H9 (cell line): Measurements from ENCODE around the gene UBE2Q2. TPM values are rescaled to one million over a fixed set of nuclear protein-coding genes. Genes with fewer than 3 reads are reported as not detected.

Experiments used
- DNase-seq: peaks from one replicate; pipeline ENCODE4 v3.0.0-alpha.2; 2017
- H2AFZ ChIP-seq: one replicate; pipeline ENCODE4 v1.6.1; 2013; ENCODE audit warnings: mild to moderate bottlenecking, low read length, control low read depth, moderate library complexity
- H2AK5ac ChIP-seq: 2 replicates; pipeline ENCODE4 v1.6.1; 2013; ENCODE audit warnings: low read length, control low read depth, mixed read lengths; ENCODE audit not compliant: insufficient read length
- H2BK120ac ChIP-seq: one replicate; pipeline ENCODE4 v1.6.1; 2013; ENCODE audit warnings: low read depth, mild to moderate bottlenecking, low read length, control low read depth, inconsistent platforms; ENCODE audit not compliant: poor library complexity, severe bottlenecking
- H2BK12ac ChIP-seq: 2 replicates; pipeline ENCODE4 v1.6.1; 2013; ENCODE audit warnings: low read length, control low read depth, mixed read lengths, low read depth; ENCODE audit not compliant: insufficient read length
- H2BK15ac ChIP-seq: 2 replicates; pipeline ENCODE4 v1.6.1; 2013; ENCODE audit warnings: low read depth, low read length, control low read depth
- H2BK20ac ChIP-seq: one replicate; pipeline ENCODE4 v1.6.1; 2013; ENCODE audit warnings: low read depth, mild to moderate bottlenecking, low read length, control low read depth, inconsistent platforms; ENCODE audit not compliant: poor library complexity, severe bottlenecking
- H2BK5ac ChIP-seq: 2 replicates; pipeline ENCODE4 v1.6.1; 2013; ENCODE audit warnings: low read length, control low read depth, mixed read lengths; ENCODE audit not compliant: insufficient read length
- H3K14ac ChIP-seq: 2 replicates; pipeline ENCODE4 v1.6.1; 2013; ENCODE audit warnings: low read length, control low read depth; ENCODE audit not compliant: insufficient read depth
- H3K18ac ChIP-seq: 2 replicates; pipeline ENCODE4 v1.6.1; 2013; ENCODE audit warnings: low read depth, mild to moderate bottlenecking, mixed read lengths, low read length, control low read depth; ENCODE audit not compliant: insufficient read length
- H3K23ac ChIP-seq: 2 replicates; pipeline ENCODE4 v1.6.1; 2013; ENCODE audit warnings: low read length, control low read depth, mixed read lengths, low read depth; ENCODE audit not compliant: insufficient read length
- H3K23me2 ChIP-seq: 2 replicates; pipeline ENCODE4 v1.6.1; 2013; ENCODE audit warnings: low read depth, mild to moderate bottlenecking, mixed read lengths, low read length, control low read depth; ENCODE audit not compliant: insufficient read length, poor library complexity, severe bottlenecking
- H3K27ac ChIP-seq: 2 replicates; pipeline ENCODE4 v1.5.1; 2013; ENCODE audit warnings: low read length, control low read depth, mixed read lengths, low read depth; ENCODE audit not compliant: insufficient read length
- H3K27me3 ChIP-seq: 2 replicates; pipeline ENCODE4 v1.6.1; 2013; ENCODE audit warnings: low read length, control low read depth, inconsistent platforms; ENCODE audit not compliant: insufficient read depth
- H3K4ac ChIP-seq: 2 replicates; pipeline ENCODE4 v1.6.1; 2013; ENCODE audit warnings: low read depth, mild to moderate bottlenecking, control low read depth, inconsistent platforms, low read length, moderate library complexity
- H3K4me1 ChIP-seq: 2 replicates; pipeline ENCODE4 v1.6.1; 2013; ENCODE audit warnings: low read length, control low read depth, inconsistent platforms; ENCODE audit not compliant: insufficient read depth
- H3K4me2 ChIP-seq: 2 replicates; pipeline ENCODE4 v1.6.1; 2013; ENCODE audit warnings: low read length, control low read depth, mixed read lengths; ENCODE audit not compliant: insufficient read length, insufficient read depth
- H3K56ac ChIP-seq: 2 replicates; pipeline ENCODE4 v1.6.1; 2013; ENCODE audit warnings: low read depth, mild to moderate bottlenecking, mixed read lengths, low read length, control low read depth; ENCODE audit not compliant: insufficient read length
- H3K79me1 ChIP-seq: 2 replicates; pipeline ENCODE4 v1.6.1; 2013; ENCODE audit warnings: low read depth, mild to moderate bottlenecking, moderate library complexity, low read length, control low read depth, inconsistent platforms; ENCODE audit not compliant: insufficient read depth, poor library complexity, severe bottlenecking
- H3K79me2 ChIP-seq: 2 replicates; pipeline ENCODE4 v1.6.1; 2013; ENCODE audit warnings: low read length, control low read depth, inconsistent platforms; ENCODE audit not compliant: insufficient read depth
- H3K9ac ChIP-seq: 2 replicates; pipeline ENCODE4 v1.6.1; 2013; ENCODE audit warnings: low read length, control low read depth, mixed read lengths; ENCODE audit not compliant: insufficient read length; ENCODE audit errors: extremely low read depth
- H3K9me3 ChIP-seq: one replicate; pipeline ENCODE4 v1.6.1; 2013; ENCODE audit warnings: low read depth, low read length, inconsistent platforms; ENCODE audit not compliant: control insufficient read depth
- H3T11ph ChIP-seq: one replicate; pipeline ENCODE4 v1.6.1; 2013; ENCODE audit warnings: mild to moderate bottlenecking, low read length, control low read depth, inconsistent platforms
- H4K20me1 ChIP-seq: one replicate; pipeline ENCODE4 v1.6.1; 2013; ENCODE audit not compliant: control insufficient read depth, insufficient read length, insufficient read depth
- H4K5ac ChIP-seq: 2 replicates; pipeline ENCODE4 v1.6.1; 2013; ENCODE audit warnings: low read depth, mild to moderate bottlenecking, mixed read lengths, low read length, control low read depth; ENCODE audit not compliant: insufficient read length
- H4K8ac ChIP-seq: replicated peaks from 2 replicates; pipeline ENCODE4 v1.6.1; 2013; ENCODE audit warnings: low read length, control low read depth, mixed read lengths, low read depth; ENCODE audit not compliant: insufficient read length
- H4K91ac ChIP-seq: 2 replicates; pipeline ENCODE4 v1.6.1; 2013; ENCODE audit warnings: low read depth, mild to moderate bottlenecking, moderate library complexity, mixed read lengths, low read length, control low read depth; ENCODE audit not compliant: insufficient read length
- H3K27ac Mint-ChIP-seq, 3 experiments: 2 replicates in 2 of 3; 3 replicates in 1 of 3; pipeline ENCODE4 v1.8.0; 2020 to 2021; ENCODE audit warnings: mixed read lengths in 3 of 3, mild to moderate bottlenecking in 1 of 3, moderate library complexity in 1 of 3
- H3K27me3 Mint-ChIP-seq: 2 replicates; pipeline ENCODE4 v1.8.0; 2021; ENCODE audit warnings: low read depth, mild to moderate bottlenecking, moderate library complexity, mixed read lengths
- H3K36me3 Mint-ChIP-seq, 3 experiments: 2 replicates in 2 of 3; 3 replicates in 1 of 3; pipeline ENCODE4 v1.8.0; 2020 to 2021; ENCODE audit warnings: low read depth in 3 of 3, mixed read lengths in 3 of 3; ENCODE audit not compliant: insufficient read depth in 1 of 3
- H3K4me1 Mint-ChIP-seq, 2 experiments: 2 replicates each; pipeline ENCODE4 v1.8.0; 2020; ENCODE audit warnings: mixed read lengths in 2 of 2
- H3K4me3 Mint-ChIP-seq, 2 experiments: 2 replicates in 1 of 2; 3 replicates in 1 of 2; pipeline ENCODE4 v1.8.0; 2020 to 2021; ENCODE audit warnings: mild to moderate bottlenecking in 2 of 2, mixed read lengths in 2 of 2, moderate library complexity in 1 of 2
- H3K9me3 Mint-ChIP-seq, 2 experiments: 2 replicates in 1 of 2; 3 replicates in 1 of 2; pipeline ENCODE4 v1.8.0; 2020; ENCODE audit warnings: mild to moderate bottlenecking in 2 of 2, mixed read lengths in 2 of 2, moderate library complexity in 1 of 2
- WGBS: extraction: QIAGEN DNeasy Blood & Tissue Kit; methylation state at CpG from one replicate; pipeline ENCODE4 v1.1.7; 2013; ENCODE audit warnings: missing lambda C conversion rate, low lambda C conversion rate, mixed read lengths; ENCODE audit not compliant: insufficient read length; ENCODE audit errors: extremely low coverage; 5-methylcytosine and 5-hydroxymethylcytosine counted together
- total RNA-seq: library from RNA; stranded (reverse); gene quantifications from 2 replicates; pipeline ENCODE4 v1.2.1, GENCODE V29; 2021
- TF ChIP-seq, protein P1 (sequence below): fragments of 200-600 bp; sonication (generic); conservative IDR thresholded peaks from 3 replicates; pipeline ENCODE4 v1.8.0; 2021; ENCODE audit warnings: antibody characterized with exemption, mild to moderate bottlenecking

Gene UBE2Q2
- total RNA-seq, 1 experiment from 2014 or later: 29.6 TPM

DNA sequence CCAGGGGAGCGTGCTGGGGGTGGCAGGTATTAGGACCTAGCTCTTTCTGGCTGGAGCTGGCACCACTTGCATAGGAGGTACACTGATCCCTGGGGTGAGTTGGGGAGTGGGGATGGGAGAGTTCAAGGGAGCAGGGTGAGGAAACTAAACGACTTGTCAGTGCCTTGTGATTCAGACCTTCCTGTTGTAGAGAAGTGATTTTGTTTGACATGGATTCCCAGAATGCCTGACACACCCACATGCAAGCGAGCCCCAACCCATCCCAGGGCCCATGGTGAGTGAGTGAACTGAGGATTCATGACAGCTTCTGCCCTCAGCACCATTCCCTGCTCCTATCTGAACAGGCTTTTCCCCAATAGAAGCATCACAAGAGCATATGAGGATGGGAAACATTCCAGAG lies 15.6 kb upstream of the UBE2Q2 start:
- Histone ChIP-seq H3K23ac (no peak overlapping the region), H4K20me1 (no peaks in the 10 kb centered on the region), H3K9ac (no peak overlapping the region), H3K23me2 (no peaks in the 10 kb centered on the region), H2BK20ac (no peak overlapping the region), H4K8ac (no peak overlapping the region), H3K18ac (no peak overlapping the region), H2BK5ac (no peak overlapping the region), H3T11ph (no peak overlapping the region), H2BK120ac (no peak overlapping the region), H2BK12ac (no peak overlapping the region), H4K5ac (no peak overlapping the region), H3K4me2 (no peak overlapping the region), H3K56ac (no peak overlapping the region), H3K27ac (no peak overlapping the region), H3K79me1 (no peaks in the 10 kb centered on the region), H2AFZ (no peak overlapping the region), H3K79me2 (no peaks in the 10 kb centered on the region), H3K27me3 (no peaks in the 10 kb centered on the region), H4K91ac (no peak overlapping the region), H3K9me3 (no peaks in the 10 kb centered on the region), H2BK15ac (no peak overlapping the region), H3K4me1 (peaks cover 11% of the 10 kb centered on the region; the same call in 1 of the 2 replicates), H2AK5ac (no peak overlapping the region), H3K14ac (no peak overlapping the region), H3K4ac (no peak overlapping the region)
- Mint-ChIP-seq H3K27ac (no peak overlapping the region), H3K4me3 (no peak overlapping the region), H3K9me3 (no peaks in the 10 kb centered on the region), H3K36me3 (no peaks in the 10 kb centered on the region), H3K27me3 (no peaks in the 10 kb centered on the region), H3K4me1 (peaks cover 40 to 42% of the 10 kb centered on the region in 2 experiments)
- no peak for DNase-seq
- no CpG with 5 or more reads among the region's 3 CpGs for WGBS
- TF ChIP-seq, protein P1, sequence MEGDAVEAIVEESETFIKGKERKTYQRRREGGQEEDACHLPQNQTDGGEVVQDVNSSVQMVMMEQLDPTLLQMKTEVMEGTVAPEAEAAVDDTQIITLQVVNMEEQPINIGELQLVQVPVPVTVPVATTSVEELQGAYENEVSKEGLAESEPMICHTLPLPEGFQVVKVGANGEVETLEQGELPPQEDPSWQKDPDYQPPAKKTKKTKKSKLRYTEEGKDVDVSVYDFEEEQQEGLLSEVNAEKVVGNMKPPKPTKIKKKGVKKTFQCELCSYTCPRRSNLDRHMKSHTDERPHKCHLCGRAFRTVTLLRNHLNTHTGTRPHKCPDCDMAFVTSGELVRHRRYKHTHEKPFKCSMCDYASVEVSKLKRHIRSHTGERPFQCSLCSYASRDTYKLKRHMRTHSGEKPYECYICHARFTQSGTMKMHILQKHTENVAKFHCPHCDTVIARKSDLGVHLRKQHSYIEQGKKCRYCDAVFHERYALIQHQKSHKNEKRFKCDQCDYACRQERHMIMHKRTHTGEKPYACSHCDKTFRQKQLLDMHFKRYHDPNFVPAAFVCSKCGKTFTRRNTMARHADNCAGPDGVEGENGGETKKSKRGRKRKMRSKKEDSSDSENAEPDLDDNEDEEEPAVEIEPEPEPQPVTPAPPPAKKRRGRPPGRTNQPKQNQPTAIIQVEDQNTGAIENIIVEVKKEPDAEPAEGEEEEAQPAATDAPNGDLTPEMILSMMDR: no peak
